ENCODE measurements around the gene NPIPB13.
"Not testable (repeated sequence)": the region's sequence is repeated elsewhere in the genome, so short reads cannot be mapped to it uniquely, and the experiment has no call there.

DNA sequence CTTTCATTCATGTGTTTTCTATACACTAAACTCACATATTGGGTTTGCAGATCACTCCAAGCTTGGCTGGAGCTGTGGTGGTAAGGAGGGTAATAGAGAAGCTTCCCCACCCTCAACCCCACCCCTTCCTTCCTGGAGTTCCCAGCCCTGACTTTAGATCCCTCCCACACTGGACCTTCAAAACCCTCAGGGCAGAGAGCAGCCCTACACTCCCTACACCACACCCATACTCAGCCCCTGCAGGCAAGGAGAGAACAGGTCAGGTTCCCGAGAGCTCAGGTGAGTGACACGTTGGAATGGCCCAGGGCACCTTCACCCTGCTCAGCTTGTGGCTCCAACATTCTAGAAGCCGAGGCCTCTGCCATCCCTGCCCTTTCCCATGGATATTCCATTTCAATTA is 49.2 kb downstream of the NPIPB13 start, which contains the start of gene SULT1A3:
- not testable (repeated sequence) for TF ChIP-seq POLR2A (IDR thresholded peaks at IDR 0.05)
- TF ChIP-seq, protein P1, sequence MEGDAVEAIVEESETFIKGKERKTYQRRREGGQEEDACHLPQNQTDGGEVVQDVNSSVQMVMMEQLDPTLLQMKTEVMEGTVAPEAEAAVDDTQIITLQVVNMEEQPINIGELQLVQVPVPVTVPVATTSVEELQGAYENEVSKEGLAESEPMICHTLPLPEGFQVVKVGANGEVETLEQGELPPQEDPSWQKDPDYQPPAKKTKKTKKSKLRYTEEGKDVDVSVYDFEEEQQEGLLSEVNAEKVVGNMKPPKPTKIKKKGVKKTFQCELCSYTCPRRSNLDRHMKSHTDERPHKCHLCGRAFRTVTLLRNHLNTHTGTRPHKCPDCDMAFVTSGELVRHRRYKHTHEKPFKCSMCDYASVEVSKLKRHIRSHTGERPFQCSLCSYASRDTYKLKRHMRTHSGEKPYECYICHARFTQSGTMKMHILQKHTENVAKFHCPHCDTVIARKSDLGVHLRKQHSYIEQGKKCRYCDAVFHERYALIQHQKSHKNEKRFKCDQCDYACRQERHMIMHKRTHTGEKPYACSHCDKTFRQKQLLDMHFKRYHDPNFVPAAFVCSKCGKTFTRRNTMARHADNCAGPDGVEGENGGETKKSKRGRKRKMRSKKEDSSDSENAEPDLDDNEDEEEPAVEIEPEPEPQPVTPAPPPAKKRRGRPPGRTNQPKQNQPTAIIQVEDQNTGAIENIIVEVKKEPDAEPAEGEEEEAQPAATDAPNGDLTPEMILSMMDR (IDR thresholded peaks at IDR 0.05): not testable (repeated sequence)
